HG02870 (cell line): ENCODE data around the gene CFAP298.

Source experiments
- ATAC-seq: cut with Tn5 transposase; IDR thresholded peaks from one replicate; pipeline ENCODE4 v1.9.1; 2021; ENCODE audit warnings: mild to moderate bottlenecking, moderate library complexity; ENCODE audit not compliant: unreplicated experiment

CFAP298 gene

DNA sequence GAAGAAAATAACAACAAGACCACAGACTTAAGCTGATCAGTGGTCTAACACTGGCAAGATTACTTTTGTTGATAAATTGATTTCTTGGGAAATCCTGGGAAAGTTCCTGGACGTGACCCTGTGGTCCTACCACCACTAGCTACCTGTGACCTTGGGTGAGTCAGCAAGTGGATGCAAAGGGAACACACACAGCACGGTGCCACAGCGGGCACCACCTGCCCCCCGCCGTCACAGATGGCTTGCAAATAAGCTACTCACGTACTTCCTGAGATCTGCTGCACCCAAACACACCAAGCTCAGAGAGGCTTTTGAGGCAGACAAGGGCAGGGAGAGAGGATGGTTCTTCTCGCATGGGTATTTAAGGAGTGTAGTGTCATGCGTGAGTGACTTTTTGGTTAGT lies 12.7 kb downstream of the CFAP298 start:
- ATAC-seq: no peak

- ATAC-seq: no peak
Measured at GRCh38 chr21:32599091-32599490, 13.1 kb downstream of the CFAP298 start.

DNA sequence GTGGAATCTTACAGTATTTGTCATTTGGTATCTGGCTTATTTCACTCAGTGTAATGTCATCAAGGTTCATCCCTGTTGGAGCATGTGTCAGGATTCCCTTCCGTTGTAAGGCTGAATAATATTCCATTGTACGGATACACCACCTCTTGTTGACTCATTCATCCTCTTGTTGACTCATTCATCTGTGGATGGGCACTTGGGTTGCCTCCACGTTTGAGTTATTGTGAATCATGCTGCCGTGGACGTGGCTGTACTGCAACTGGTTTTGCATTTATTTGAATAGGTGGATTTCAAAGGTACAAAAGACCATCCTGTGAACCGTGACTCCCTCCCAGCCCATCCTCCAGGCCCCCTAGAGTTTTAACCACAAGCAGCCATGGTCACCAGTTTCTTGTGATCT lies 15.0 kb downstream of the CFAP298 start:
- no peak for ATAC-seq

DNA sequence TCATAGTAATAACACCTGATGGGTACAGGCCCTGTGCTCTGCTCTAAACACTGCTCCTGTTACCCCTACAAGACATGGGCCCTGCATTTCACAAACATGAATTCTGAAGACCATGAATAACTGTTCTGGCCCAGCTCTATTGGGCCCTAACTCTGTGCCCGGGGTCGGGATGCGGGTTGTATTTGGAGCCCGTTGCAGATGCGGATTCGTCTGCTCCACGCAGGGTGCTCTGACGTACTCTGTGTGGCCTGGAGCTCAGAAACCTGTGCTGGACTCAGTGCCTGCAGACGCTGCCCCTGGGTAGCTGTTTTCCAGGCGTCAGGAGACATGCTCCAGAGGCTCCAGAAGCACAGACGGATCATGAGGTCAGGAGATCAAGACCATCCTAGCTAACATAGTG lies 16.7 kb downstream of the CFAP298 start:
- ATAC-seq: no peak

- ATAC-seq: no peak
Measured at GRCh38 chr21:32593690-32594089, 18.5 kb downstream of the CFAP298 start.

- ATAC-seq: no peak
Measured at GRCh38 chr21:32592929-32593502, 19.2 kb downstream of the CFAP298 start.

DNA sequence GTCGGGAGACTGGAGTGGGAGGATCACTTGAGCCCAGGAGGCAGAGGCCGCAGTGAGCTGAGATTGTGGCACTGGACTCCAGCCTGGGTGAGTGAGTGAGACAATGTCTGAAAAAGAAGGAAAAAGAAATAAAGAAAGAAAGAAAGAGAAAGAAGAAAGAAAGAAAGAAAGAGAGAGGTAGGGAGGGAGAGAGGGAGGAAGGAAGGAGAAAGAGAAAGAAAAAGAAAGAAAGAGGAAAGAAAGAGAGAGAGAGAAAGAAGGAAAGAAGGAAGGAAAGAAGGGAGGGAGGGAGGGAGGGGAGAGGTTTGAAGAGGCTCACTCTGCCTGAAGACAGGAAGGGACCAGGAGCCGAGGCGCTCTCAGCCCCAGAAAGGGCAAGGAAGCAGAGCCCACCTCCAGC lies 22.0 kb downstream of the CFAP298 start:
- ATAC-seq: no peak

GRCh38 chr21:32587651-32588050 lies 24.5 kb downstream of the CFAP298 start:
- ATAC-seq: no peak

DNA sequence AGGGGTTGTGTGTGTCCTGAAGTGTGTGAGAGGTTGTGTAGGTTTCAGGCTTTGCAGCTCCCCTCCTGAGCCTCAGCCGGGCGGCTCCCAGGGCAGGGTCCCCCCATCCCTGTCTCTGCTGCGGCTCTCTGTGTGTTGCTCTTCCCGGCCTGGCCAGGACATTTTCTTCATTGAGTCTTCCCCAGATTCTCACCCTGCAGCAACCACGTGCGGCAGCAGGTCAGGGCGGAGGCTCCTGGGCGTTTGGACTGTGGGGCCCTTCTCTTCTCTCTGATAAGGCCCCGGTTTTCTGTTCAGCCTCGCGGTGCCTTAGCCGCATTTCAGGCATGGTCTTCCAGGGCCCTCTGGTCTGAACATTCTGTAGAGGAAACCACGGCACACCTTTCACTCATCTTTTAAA lies 25.1 kb downstream of the CFAP298 start:
- no peak for ATAC-seq

DNA sequence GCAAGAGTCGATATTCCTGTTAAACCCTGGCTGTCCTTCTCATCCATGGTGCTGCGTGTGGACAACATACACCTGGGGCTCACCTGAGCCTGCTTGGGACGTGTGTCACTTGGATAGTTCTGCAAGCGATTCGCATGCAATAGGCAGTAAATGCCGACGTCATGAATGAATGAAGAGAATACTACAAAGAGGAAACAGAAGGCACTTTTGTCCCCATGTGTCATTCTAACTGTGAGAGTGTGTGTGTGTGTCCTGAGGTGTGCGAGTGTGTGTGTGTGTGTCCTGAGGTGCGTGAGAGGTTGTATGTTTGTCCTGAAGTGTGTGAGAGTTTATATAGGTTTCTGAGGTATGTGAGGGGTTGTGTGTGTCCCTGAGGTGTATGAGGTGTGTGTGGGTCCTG lies 26.2 kb downstream of the CFAP298 start:
- no peak for ATAC-seq

DNA sequence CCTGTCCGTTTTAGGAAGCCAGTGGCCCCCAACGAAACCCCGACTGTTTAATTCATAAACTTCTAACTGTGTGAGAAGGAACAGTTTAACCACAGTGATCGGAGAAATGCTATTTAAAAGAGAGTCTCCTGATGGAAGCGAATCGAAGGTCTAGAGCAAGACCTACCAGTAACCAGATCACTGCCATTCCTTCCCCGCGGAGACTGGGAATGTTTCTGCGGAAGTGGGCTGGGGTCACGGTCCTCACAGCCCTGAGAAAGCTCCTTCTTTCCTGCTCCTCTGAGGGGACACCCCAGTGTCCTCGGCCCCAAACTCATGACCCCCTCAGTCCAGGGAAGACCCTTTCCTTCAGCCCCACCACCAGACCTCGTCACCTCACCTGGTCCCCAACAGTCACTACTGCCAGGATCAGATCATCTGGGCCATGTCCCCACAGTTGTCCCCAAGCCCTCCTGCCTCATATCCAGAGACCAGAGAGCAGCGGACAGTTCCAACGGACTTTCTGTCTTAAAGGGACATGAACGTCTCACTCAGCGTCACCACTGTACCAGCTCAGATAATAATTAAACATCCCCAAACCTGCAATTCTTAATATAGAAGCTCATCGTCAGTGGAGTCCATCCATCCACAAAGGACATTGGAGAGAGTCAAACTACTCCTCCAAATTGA lies 27.0 kb downstream of the CFAP298 start, which contains the start of gene TCP10L:
Gene TCP10L (minus strand): TSS at position 482 of the 669 bp plus-strand sequence. CDS start 1,219 bp downstream, outside the sequence.
- ATAC-seq: no peak

GRCh38 chr21:32584472-32584871 lies 27.7 kb downstream of the CFAP298 start:
- no peak for ATAC-seq

DNA sequence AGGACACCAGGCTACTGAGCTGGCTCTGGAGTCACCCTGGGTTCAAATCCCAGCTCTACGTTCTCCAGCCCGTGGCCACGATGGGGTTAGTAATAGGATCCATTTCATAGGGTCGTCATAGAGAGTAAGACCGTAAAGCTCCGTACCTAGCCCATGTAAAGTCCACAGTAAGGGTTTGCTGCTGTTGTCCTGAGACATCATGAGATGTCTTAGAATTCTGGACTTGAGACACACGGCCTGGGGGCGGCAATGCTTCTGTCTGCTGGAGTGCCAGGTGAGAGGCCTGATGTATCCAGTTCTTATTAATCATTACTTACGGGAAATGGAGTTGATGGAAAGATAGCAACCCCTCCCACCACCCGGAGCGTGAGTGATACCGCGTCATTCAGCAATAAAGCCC lies 30.4 kb downstream of the CFAP298 start:
- ATAC-seq: no peak

DNA sequence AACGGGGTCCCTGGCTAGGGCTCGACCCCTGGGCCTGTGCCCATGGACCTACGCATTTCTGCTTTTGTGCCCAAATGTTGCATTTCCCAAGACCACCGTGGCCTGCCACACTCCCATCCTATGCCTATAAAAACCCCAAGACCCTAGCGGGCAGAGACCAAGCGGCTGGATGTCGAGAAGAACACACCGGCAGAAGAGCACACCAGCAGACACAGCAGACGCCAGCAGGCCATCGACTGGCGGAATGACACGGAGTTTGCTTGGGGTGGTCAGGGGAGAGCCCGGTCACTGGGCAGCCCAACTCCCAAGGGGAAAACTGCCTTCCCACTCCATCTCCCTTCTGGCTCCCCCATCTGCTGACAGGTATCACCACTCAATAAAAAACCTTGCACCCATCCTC lies 31.2 kb downstream of the CFAP298 start:
- ATAC-seq: no peak

DNA sequence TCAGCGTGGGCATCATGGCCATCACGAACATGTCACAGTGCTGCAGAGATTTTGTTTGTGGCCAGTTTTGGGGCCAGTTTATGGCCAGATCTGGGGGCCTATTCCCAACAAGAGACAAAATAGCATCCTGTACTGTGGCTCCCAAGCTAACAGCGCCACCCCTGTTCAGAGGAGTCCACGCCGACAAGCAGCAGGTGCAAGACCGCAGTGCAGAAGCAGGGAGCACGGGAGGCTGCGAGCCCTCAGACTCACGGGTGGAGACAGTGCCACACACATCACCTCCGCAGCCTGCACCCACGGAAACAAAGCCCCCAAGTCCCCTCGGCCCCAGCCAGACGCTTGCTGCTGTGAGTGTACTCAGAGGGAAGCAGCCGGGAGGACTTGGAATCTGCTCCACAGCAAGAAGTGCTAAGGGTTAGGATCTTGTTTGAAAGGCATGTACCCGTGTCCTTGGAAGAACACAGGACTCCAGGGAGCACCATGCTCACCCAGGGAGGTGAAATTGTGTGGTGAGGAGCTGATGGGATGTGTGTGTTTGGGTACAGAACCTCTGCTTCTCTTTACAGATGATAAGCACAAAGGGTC lies 34.0 kb downstream of the CFAP298 start:
- ATAC-seq: no peak

GRCh38 chr21:32576011-32576410 lies 36.2 kb downstream of the CFAP298 start:
- ATAC-seq: no peak

DNA sequence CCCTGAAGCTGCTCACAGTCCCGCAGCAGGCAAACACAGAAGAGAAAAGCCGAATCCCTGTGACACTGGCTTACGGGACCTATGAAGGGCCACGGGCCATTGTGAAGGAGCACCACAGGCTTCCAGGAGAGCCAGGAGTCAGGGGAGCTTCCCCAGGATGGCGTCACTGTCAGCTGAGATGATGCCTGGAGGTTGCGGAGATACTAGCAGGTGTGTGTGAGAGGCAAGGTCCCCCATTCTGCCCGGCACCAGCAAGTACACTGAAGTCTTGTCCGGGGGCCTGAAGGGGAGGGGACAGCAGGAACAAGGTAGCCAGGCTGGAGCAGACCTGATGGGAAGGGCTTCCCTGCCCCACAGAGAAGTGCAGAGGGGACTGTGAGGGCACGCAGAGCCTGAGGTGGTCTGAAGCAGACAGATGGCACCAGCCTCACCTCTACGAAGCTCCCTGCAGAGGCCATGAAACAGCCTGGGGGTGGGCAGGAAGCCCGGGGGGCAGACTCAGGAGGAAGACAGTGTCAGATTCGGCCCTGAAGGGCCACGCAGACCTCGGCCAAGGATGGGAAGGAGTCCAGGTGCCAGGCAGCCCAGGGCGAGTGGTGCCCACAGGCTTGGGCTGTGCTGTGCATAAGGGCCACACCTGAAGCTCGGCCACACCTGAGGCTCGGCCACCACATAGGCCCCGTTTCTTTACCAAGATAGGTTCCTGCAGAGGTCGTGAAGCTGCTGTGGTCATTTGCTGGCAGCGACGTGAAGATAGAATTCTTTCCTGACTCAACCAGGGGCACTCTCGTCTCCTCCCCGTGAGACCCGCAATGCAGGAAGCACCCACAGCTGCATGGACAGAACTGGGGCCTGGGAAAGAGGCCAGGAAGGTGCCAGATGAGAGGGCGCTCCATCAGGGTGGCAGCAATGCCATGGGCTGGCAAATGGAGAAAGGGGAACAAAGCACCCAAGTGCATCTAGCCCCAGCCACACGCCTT lies 36.9 kb downstream of the CFAP298 start:
- ATAC-seq: no peak

DNA sequence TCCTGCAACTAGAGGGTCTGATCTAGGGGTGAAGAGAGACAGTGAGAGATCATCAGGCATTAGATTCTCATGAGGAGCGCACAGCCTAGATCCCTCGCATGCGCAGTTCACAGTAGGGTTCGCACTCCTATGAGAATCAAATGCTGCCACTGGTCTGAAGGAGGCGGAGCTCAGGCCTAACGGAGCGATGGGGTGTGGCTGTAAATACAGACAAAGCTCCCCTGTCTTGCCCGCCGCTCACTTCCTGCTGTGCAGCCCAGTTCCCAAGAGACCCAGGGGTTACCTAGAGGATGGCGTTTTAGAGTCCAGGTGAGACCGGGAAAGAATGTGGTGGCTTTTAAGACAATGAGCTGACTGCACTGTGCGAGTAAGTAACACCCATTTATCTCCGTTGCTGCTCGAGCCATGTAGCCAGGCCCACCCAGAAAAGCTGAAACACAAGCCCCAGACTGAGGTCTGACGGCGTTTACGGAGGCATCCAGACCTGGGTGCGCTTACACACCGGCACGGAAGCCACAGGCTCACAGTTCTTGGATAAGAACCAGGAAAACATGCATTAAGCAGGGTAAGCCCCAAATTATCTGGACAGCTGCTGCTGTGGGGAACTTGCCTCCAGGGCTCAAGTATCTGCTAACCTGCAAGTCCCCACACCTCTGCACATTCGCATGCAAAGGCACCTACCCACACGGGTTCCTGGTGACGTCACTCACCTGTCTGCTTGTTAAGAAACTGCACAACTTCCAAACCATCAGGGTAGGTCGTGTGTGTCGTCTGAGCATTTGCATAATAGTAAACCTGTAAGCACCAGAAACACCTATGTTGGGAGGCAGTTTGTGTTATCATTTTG lies 39.4 kb downstream of the CFAP298 start:
- no peak for ATAC-seq

DNA sequence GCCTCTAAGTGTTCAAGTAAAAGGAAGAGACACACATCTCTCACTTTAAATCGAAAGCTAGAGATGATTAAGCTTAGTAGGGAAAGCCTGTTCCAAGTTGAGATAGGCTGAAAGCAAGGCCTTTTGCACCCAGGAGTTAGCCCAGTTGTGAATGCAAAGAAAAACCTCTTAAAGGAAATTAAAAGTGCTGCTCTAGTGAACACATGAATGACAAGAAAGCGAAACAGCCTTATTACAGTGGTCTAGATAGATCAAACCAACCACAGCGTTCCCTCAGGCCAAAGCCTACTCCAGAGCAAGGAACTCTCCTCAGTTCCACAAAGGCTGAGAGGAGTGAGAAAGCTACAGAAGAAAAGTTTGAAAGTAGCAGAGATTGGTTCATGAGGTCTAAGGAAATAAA lies 41.7 kb downstream of the CFAP298 start:
- no peak for ATAC-seq
